ENCODE results near the gene TMEM131L. TPM values are rescaled to one million over a fixed set of nuclear protein-coding genes. Genes with fewer than 3 reads are reported as not detected.

The TMEM131L gene
- total and polyA plus RNA-seq, 3 donors from 2014 or later: 9.1 to 15.0 (median 12.6) TPM

GRCh38 chr4:153643406-153644383 lies 177.5 kb downstream of the TMEM131L start:
- intact Hi-C loops (cut with DNase I; ENCODE audit: low total_unique reads): no loop called here
- Histone ChIP-seq H3K36me3 (ENCODE audit: low read depth, missing control alignments) (no peaks in the 10 kb centered on the region), H3K9me3 (no peaks in the 10 kb centered on the region), H3K27me3 (no peaks in the 10 kb centered on the region), H3K4me1 (no peaks in the 10 kb centered on the region), H3K4me3 (no peak overlapping the region), H3K27ac (no peak overlapping the region)
- DNase-seq: no peak
- no peak for TF ChIP-seq POLR2A (IDR thresholded peaks at IDR 0.05)
- TF ChIP-seq, protein P1, sequence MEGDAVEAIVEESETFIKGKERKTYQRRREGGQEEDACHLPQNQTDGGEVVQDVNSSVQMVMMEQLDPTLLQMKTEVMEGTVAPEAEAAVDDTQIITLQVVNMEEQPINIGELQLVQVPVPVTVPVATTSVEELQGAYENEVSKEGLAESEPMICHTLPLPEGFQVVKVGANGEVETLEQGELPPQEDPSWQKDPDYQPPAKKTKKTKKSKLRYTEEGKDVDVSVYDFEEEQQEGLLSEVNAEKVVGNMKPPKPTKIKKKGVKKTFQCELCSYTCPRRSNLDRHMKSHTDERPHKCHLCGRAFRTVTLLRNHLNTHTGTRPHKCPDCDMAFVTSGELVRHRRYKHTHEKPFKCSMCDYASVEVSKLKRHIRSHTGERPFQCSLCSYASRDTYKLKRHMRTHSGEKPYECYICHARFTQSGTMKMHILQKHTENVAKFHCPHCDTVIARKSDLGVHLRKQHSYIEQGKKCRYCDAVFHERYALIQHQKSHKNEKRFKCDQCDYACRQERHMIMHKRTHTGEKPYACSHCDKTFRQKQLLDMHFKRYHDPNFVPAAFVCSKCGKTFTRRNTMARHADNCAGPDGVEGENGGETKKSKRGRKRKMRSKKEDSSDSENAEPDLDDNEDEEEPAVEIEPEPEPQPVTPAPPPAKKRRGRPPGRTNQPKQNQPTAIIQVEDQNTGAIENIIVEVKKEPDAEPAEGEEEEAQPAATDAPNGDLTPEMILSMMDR (IDR thresholded peaks at IDR 0.05): no peak
- WGBS, 2 donors: 88 to 89% methylated on average over 9 of the region's 9 CpGs

DNA sequence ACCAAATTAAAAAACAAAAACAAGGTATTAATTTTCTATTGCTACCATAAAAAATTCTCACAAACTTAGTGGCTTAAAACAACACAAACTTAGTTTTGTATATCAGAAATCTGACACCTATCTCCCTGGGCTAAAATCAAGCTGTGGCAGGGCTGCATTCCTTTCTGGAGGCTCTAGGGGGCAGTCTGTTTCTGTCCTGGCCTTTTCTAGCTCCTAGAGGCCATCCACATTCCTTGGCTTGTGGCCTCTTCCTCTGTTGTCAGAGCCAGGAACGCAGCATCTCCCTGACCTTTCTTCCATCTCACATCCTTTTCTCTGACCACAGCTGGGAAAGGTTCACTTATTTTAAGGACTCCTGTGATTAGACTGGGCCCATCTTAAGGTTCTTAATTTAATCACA lies 179.0 kb downstream of the TMEM131L start:
- Histone ChIP-seq H3K4me3 (no peak overlapping the region), H3K36me3 (ENCODE audit: low read depth, missing control alignments) (no peaks in the 10 kb centered on the region), H3K27me3 (no peaks in the 10 kb centered on the region), H3K4me1 (no peaks in the 10 kb centered on the region), H3K27ac (no peak overlapping the region), H3K9me3 (no peaks in the 10 kb centered on the region)
- intact Hi-C loops (cut with DNase I; ENCODE audit: low total_unique reads): no loop called here
- TF ChIP-seq POLR2A (IDR thresholded peaks at IDR 0.05): no peak
- TF ChIP-seq, protein P1 (IDR thresholded peaks at IDR 0.05): no peak
- DNase-seq: no peak
- WGBS, 2 donors: 70 to 95% methylated on average over 1 of the region's 1 CpG

DNA sequence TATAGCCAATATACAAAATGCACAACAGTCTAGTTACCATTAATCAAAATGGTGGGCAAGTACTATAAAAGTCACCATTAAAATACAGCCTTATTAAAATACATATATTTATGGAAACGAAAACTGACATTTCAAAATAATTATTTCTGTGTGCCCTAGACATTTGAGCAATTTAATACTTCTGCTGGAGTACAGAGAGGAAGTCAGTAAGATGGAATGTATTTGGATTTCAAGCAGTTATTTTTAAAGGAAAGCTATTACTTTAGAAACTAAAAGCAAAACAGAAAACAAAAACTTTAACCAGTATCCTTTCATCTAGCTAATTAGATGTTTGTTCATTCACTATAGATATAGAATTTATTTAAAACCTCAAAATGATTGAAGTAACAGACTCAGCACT lies 180.1 kb downstream of the TMEM131L start:
- Histone ChIP-seq H3K36me3 (ENCODE audit: low read depth, missing control alignments) (no peaks in the 10 kb centered on the region), H3K9me3 (no peaks in the 10 kb centered on the region), H3K4me1 (no peaks in the 10 kb centered on the region), H3K4me3 (no peak overlapping the region), H3K27me3 (no peaks in the 10 kb centered on the region), H3K27ac (no peak overlapping the region)
- WGBS, 2 donors: 75 to 84% methylated on average over 1 of the region's 1 CpG
- DNase-seq: no peak
- intact Hi-C loops (cut with DNase I; ENCODE audit: low total_unique reads): no loop called here
- no peak for TF ChIP-seq POLR2A (IDR thresholded peaks at IDR 0.05)
- TF ChIP-seq, protein P1 (IDR thresholded peaks at IDR 0.05): no peak

DNA sequence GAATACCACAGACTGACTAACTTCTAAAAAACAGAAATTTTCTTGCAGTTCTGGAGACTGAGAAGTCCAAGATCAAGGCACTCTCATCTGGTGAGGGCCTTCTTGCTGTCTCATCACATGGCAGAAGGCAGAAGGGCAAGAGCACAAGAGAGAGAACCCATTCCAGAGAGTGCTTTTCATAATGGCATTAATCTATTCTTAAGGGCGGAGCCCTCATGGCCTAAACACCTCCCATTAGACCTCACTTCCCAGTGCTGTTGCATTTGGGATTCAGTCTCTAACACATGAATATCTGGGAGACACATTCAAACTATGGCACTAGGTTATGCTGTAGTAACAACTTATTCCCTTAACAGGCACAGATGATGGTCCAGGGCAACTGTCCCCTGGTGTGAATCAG lies 180.8 kb downstream of the TMEM131L start:
- 100% methylated on average over 1 of the region's 1 CpG for WGBS, 2 donors
- no peak for DNase-seq
- TF ChIP-seq, protein P1 (IDR thresholded peaks at IDR 0.05): no peak
- TF ChIP-seq POLR2A (IDR thresholded peaks at IDR 0.05): no peak
- Histone ChIP-seq H3K4me1 (no peaks in the 10 kb centered on the region), H3K27me3 (no peaks in the 10 kb centered on the region), H3K4me3 (no peak overlapping the region), H3K27ac (no peak overlapping the region), H3K9me3 (no peaks in the 10 kb centered on the region), H3K36me3 (ENCODE audit: low read depth, missing control alignments) (no peaks in the 10 kb centered on the region)
- intact Hi-C loops (cut with DNase I; ENCODE audit: low total_unique reads): no loop called here

Data from testis (tissue), 3 donors.